ES-I3 (cell line): ENCODE results near the gene KCTD7.
"Not testable (repeated sequence)": the region's sequence is repeated elsewhere in the genome, so short reads cannot be mapped to it uniquely, and the experiment has no call there.

Source experiments
- H3K36me3 ChIP-seq: 2 replicates; pipeline ENCODE4 v1.6.1; 2013; ENCODE audit warnings: mild to moderate bottlenecking, low read length, control low read depth, moderate library complexity; ENCODE audit not compliant: insufficient read depth
- H3K4me1 ChIP-seq: 2 replicates; pipeline ENCODE4 v1.6.1; 2013; ENCODE audit warnings: mild to moderate bottlenecking, control low read depth, low read length; ENCODE audit not compliant: insufficient read depth
- H3K9ac ChIP-seq: 2 replicates; pipeline ENCODE4 v1.6.1; 2013; ENCODE audit warnings: low read depth, mild to moderate bottlenecking, low read length, moderate library complexity
- H3K9me3 ChIP-seq: 2 replicates; pipeline ENCODE4 v1.6.1; 2013; ENCODE audit warnings: mild to moderate bottlenecking, low read length, moderate library complexity; ENCODE audit not compliant: control insufficient read depth, insufficient read depth

The KCTD7 gene

GRCh38 chr7:66597461-66597860, 31.2 kb upstream of the KCTD7 start:
- no peaks in the 10 kb centered on the region for H3K36me3 ChIP-seq
- H3K9ac ChIP-seq = no peak overlapping the region
- H3K4me1 ChIP-seq = peaks cover 2% of the 10 kb centered on the region; the same call in 1 of the 2 replicates
- peaks cover 7% of the 10 kb centered on the region for H3K9me3 ChIP-seq

- no peak overlapping the region for H3K9ac ChIP-seq
- H3K4me1 ChIP-seq = no peaks in the 10 kb centered on the region
- H3K9me3 ChIP-seq = no peaks in the 10 kb centered on the region
- no peaks in the 10 kb centered on the region for H3K36me3 ChIP-seq
These were observed 26.5 kb upstream of the KCTD7 start for GRCh38 chr7:66602159-66602558.

GRCh38 chr7:66604198-66604597, 24.5 kb upstream of the KCTD7 start:
- no peaks in the 10 kb centered on the region for H3K36me3 ChIP-seq
- 0 out of 2 replicates have a peak, but pooled peaks cover 4% of the 10 kb centered on the region for H3K4me1 ChIP-seq
- no peaks in the 10 kb centered on the region for H3K9me3 ChIP-seq
- no peak overlapping the region for H3K9ac ChIP-seq

- not testable (repeated sequence) for H3K9ac ChIP-seq, H3K9me3 ChIP-seq, H3K36me3 ChIP-seq, H3K4me1 ChIP-seq
These were observed 22.0 kb upstream of the KCTD7 start for GRCh38 chr7:66606540-66607291.

- Histone ChIP-seq H3K9me3 (no peaks in the 10 kb centered on the region), H3K4me1 (0 out of 2 replicates have a peak, but pooled peaks cover 5% of the 10 kb centered on the region), H3K36me3 (no peaks in the 10 kb centered on the region), H3K9ac (no peak overlapping the region)
These were observed 19.5 kb upstream of the KCTD7 start for GRCh38 chr7:66609176-66609575.

GRCh38 chr7:66614596-66614995, 14.1 kb upstream of the KCTD7 start:
- H3K9me3 ChIP-seq, H3K36me3 ChIP-seq, H3K9ac ChIP-seq: not testable (repeated sequence)
- H3K4me1 ChIP-seq = peaks cover 12% of the 10 kb centered on the region

- peaks cover 12% of the 10 kb centered on the region for H3K4me1 ChIP-seq
- no peak overlapping the region for H3K9ac ChIP-seq
- H3K9me3 ChIP-seq = no peaks in the 10 kb centered on the region; the same call in 1 of the 2 replicates
These were observed 13.0 kb upstream of the KCTD7 start for GRCh38 chr7:66615699-66616098.

GRCh38 chr7:66617295-66617694, 11.4 kb upstream of the KCTD7 start:
- peaks cover 12% of the 10 kb centered on the region for H3K4me1 ChIP-seq
- H3K36me3 ChIP-seq = no peaks in the 10 kb centered on the region
- no peaks in the 10 kb centered on the region; the same call in 1 of the 2 replicates for H3K9me3 ChIP-seq
- no peak overlapping the region for H3K9ac ChIP-seq

More at GRCh38 chr7:66615699-66616098, 13.0 kb upstream of the KCTD7 start:
- no peaks in the 10 kb centered on the region for H3K36me3 ChIP-seq

- peaks cover 12% of the 10 kb centered on the region for H3K4me1 ChIP-seq
- not testable (repeated sequence) for H3K9me3 ChIP-seq, H3K36me3 ChIP-seq
- H3K9ac ChIP-seq = peak overlapping the region; percentile 35
These were observed 9.2 kb upstream of the KCTD7 start for GRCh38 chr7:66619341-66619948.

GRCh38 chr7:66626331-66626934, 2.2 kb upstream of the KCTD7 start:
- H3K9me3 ChIP-seq = no peaks in the 10 kb centered on the region
- H3K36me3 ChIP-seq = no peaks in the 10 kb centered on the region
- no peaks in the 10 kb centered on the region; the same call in 1 of the 2 replicates for H3K4me1 ChIP-seq
- H3K9ac ChIP-seq = no peak overlapping the region

- Histone ChIP-seq H3K4me1 (no peaks in the 10 kb centered on the region; the same call in 1 of the 2 replicates), H3K9me3 (no peaks in the 10 kb centered on the region), H3K36me3 (no peaks in the 10 kb centered on the region), H3K9ac (no peak overlapping the region)
These were observed 1.5 kb upstream of the KCTD7 start for GRCh38 chr7:66627151-66627681.

GRCh38 chr7:66627881-66628360, 760 bp upstream of the KCTD7 start:
- no peaks in the 10 kb centered on the region for H3K36me3 ChIP-seq
- no peaks in the 10 kb centered on the region; the same call in 1 of the 2 replicates for H3K4me1 ChIP-seq
- H3K9me3 ChIP-seq = no peaks in the 10 kb centered on the region
- peak overlapping the region; percentile 74 for H3K9ac ChIP-seq

- Histone ChIP-seq H3K9me3 (no peaks in the 10 kb centered on the region), H3K4me1 (no peaks in the 10 kb centered on the region; the same call in 1 of the 2 replicates), H3K36me3 (no peaks in the 10 kb centered on the region), H3K9ac (peak overlapping the region; percentile 71; the same call in 1 of the 2 replicates)
These were observed 761 bp downstream of the KCTD7 start for GRCh38 chr7:66629222-66630062.

- Histone ChIP-seq H3K4me1 (no peaks in the 10 kb centered on the region; the same call in 1 of the 2 replicates), H3K9ac (no peak overlapping the region), H3K36me3 (no peaks in the 10 kb centered on the region), H3K9me3 (no peaks in the 10 kb centered on the region)
These were observed 1.9 kb downstream of the KCTD7 start for GRCh38 chr7:66630531-66630930.
